22Rv1 (cell line): ENCODE measurements around the gene PCIF1.

Experiments
- ZFX ChIP-seq: fragments of 450-650 bp; IDR thresholded peaks from 2 replicates; pipeline ENCODE4 v1.6.1; 2017; ENCODE audit warnings: antibody characterized with exemption, borderline replicate concordance
- TF ChIP-seq, protein P1 (sequence below): fragments of 450-650 bp; IDR thresholded peaks from 2 replicates; pipeline ENCODE4 v1.5.1; 2017; ENCODE audit warnings: mild to moderate bottlenecking

DNA sequence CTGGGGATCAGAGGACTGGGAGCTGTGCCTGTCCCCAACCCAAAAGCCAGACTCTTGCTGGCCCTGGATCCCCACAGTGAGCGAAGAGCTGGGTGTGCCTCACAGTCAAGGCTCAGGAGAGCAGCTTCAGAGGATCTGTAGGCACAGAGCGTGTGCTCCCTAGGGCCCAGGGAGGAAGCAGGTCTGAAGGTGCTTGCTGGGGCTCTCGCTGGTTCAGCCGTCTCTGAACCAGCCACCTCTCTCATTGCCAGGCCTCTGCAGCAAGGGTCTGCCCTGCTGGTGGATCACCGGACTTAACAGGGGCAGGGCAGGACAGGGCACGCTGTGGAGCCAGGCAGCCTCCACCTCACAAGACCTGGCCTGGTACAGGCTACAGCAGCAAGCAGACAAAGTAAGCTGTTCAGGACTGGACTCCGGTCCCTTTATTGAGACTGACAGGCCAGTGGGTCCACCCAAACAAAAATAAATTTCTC lies 13.8 kb downstream of the PCIF1 start:
- TF ChIP-seq, protein P1, sequence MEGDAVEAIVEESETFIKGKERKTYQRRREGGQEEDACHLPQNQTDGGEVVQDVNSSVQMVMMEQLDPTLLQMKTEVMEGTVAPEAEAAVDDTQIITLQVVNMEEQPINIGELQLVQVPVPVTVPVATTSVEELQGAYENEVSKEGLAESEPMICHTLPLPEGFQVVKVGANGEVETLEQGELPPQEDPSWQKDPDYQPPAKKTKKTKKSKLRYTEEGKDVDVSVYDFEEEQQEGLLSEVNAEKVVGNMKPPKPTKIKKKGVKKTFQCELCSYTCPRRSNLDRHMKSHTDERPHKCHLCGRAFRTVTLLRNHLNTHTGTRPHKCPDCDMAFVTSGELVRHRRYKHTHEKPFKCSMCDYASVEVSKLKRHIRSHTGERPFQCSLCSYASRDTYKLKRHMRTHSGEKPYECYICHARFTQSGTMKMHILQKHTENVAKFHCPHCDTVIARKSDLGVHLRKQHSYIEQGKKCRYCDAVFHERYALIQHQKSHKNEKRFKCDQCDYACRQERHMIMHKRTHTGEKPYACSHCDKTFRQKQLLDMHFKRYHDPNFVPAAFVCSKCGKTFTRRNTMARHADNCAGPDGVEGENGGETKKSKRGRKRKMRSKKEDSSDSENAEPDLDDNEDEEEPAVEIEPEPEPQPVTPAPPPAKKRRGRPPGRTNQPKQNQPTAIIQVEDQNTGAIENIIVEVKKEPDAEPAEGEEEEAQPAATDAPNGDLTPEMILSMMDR, result no peak
- TF ChIP-seq ZFX, result no peak
